MM.1S (cell line): ENCODE results near the gene ZNF526.

Experiments used
- DNase-seq: peaks from one replicate; pipeline ENCODE4 v3.0.0-alpha.2; 2015
- H2AFZ ChIP-seq: fragments of 300-600 bp; sonication (generic); 2 replicates; pipeline ENCODE4 v1.6.0; 2016; ENCODE audit warnings: antibody characterized with exemption, low read length
- H3F3A ChIP-seq: fragments of 300-600 bp; sonication (generic); 2 replicates; pipeline ENCODE4 v1.6.1; 2016; ENCODE audit warnings: mild to moderate bottlenecking, antibody characterized with exemption, low read length, moderate library complexity, mixed read lengths; ENCODE audit not compliant: insufficient read depth
- H3K27ac ChIP-seq: fragments of 300-600 bp; sonication (generic); 2 replicates; pipeline ENCODE4 v1.5.1; 2016; ENCODE audit warnings: mild to moderate bottlenecking, low read length
- H3K27me3 ChIP-seq: fragments of 300-600 bp; sonication (generic); replicated peaks from 2 replicates; pipeline ENCODE4 v1.6.0; 2016; ENCODE audit warnings: low read length; ENCODE audit not compliant: insufficient read depth
- H3K36me3 ChIP-seq: fragments of 300-600 bp; sonication (generic); replicated peaks from 2 replicates; pipeline ENCODE4 v1.6.1; 2016; ENCODE audit warnings: mild to moderate bottlenecking, low read length, mixed read lengths; ENCODE audit not compliant: insufficient read depth
- H3K4me1 ChIP-seq: fragments of 300-600 bp; sonication (generic); 2 replicates; pipeline ENCODE4 v1.6.1; 2016; ENCODE audit warnings: low read length, mixed read lengths
- H3K4me2 ChIP-seq: fragments of 300-600 bp; sonication (generic); 2 replicates; pipeline ENCODE4 v1.6.0; 2016; ENCODE audit warnings: low read depth, low read length
- H3K4me3 ChIP-seq: fragments of 300-600 bp; sonication (generic); 2 replicates; pipeline ENCODE4 v1.5.1; 2016; ENCODE audit warnings: low read length, mixed read lengths
- H3K79me2 ChIP-seq: fragments of 300-600 bp; sonication (generic); 2 replicates; pipeline ENCODE4 v1.6.1; 2016; ENCODE audit warnings: mixed run types, low read length, mixed read lengths
- H3K9ac ChIP-seq: fragments of 300-600 bp; sonication (generic); 2 replicates; pipeline ENCODE4 v1.6.1; 2016; ENCODE audit warnings: low read length, mixed read lengths
- H3K9me2 ChIP-seq: fragments of 300-600 bp; sonication (generic); replicated peaks from 2 replicates; pipeline ENCODE4 v1.6.1; 2016; ENCODE audit warnings: mild to moderate bottlenecking, low read length, mixed read lengths; ENCODE audit not compliant: insufficient read depth
- H3K9me3 ChIP-seq: fragments of 300-600 bp; sonication (generic); replicated peaks from 2 replicates; pipeline ENCODE4 v1.6.1; 2016; ENCODE audit warnings: mild to moderate bottlenecking, low read length, mixed read lengths; ENCODE audit not compliant: insufficient read depth
- H4K20me1 ChIP-seq: fragments of 300-600 bp; sonication (generic); 2 replicates; pipeline ENCODE4 v1.6.1; 2016; ENCODE audit warnings: mild to moderate bottlenecking, low read length, moderate library complexity, mixed read lengths; ENCODE audit not compliant: insufficient read depth
- EZH2 ChIP-seq: fragments of 300-600 bp; sonication (generic); optimal IDR thresholded peaks from 2 replicates; pipeline ENCODE3; 2017; ENCODE audit warnings: low read depth, mild to moderate bottlenecking, antibody characterized with exemption, low read length, mixed read lengths
- EZH2phosphoT487 ChIP-seq: fragments of 300-600 bp; sonication (generic); IDR thresholded peaks from 2 replicates; pipeline ENCODE4 v1.6.1; 2018; ENCODE audit warnings: antibody characterized with exemption, low read length
- TF ChIP-seq, protein P1 (sequence below): fragments of 300-600 bp; sonication (generic); IDR thresholded peaks from 2 replicates; pipeline ENCODE4 v1.5.1; 2016; ENCODE audit warnings: antibody characterized with exemption, low read length, mixed read lengths

Gene ZNF526

GRCh38 chr19:42212886-42213285 lies 7.2 kb upstream of the ZNF526 start:
- Histone ChIP-seq H3K36me3 (peaks cover 18% of the 10 kb centered on the region; the same call in 1 of the 2 replicates), H4K20me1 (peaks cover 22% of the 10 kb centered on the region), H3K4me2 (no peak overlapping the region), H3K27ac (no peak overlapping the region), H3K4me1 (peaks cover 18% of the 10 kb centered on the region), H3K4me3 (no peak overlapping the region), H3K79me2 (peaks cover 95% of the 10 kb centered on the region), H3K9me2 (no peaks in the 10 kb centered on the region), H3K9me3 (no peaks in the 10 kb centered on the region), H3K27me3 (no peaks in the 10 kb centered on the region), H2AFZ (no peak overlapping the region), H3K9ac (no peak overlapping the region), H3F3A (no peaks in the 10 kb centered on the region)
- TF ChIP-seq, protein P1, sequence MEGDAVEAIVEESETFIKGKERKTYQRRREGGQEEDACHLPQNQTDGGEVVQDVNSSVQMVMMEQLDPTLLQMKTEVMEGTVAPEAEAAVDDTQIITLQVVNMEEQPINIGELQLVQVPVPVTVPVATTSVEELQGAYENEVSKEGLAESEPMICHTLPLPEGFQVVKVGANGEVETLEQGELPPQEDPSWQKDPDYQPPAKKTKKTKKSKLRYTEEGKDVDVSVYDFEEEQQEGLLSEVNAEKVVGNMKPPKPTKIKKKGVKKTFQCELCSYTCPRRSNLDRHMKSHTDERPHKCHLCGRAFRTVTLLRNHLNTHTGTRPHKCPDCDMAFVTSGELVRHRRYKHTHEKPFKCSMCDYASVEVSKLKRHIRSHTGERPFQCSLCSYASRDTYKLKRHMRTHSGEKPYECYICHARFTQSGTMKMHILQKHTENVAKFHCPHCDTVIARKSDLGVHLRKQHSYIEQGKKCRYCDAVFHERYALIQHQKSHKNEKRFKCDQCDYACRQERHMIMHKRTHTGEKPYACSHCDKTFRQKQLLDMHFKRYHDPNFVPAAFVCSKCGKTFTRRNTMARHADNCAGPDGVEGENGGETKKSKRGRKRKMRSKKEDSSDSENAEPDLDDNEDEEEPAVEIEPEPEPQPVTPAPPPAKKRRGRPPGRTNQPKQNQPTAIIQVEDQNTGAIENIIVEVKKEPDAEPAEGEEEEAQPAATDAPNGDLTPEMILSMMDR, result no peak
- TF ChIP-seq EZH2 (no peak), EZH2phosphoT487 (no peak)
- DNase-seq, result no peak

- no peaks in the 10 kb centered on the region for H3K27me3 ChIP-seq
- peaks cover 20% of the 10 kb centered on the region for H4K20me1 ChIP-seq
- peaks cover 81% of the 10 kb centered on the region for H3K79me2 ChIP-seq
- H3K27ac ChIP-seq, result no peak overlapping the region
- DNase-seq, result no peak
- peaks cover 24% of the 10 kb centered on the region for H3K4me1 ChIP-seq
- H3K9me2 ChIP-seq, result no peaks in the 10 kb centered on the region
- no peak overlapping the region for H3K9ac ChIP-seq
- no peaks in the 10 kb centered on the region for H3K9me3 ChIP-seq
- 0 out of 2 replicates have a peak overlapping the region, but pooled peaks have one; percentile 96 for H3K4me2 ChIP-seq
- H3K4me3 ChIP-seq, result no peak overlapping the region
- TF ChIP-seq, protein P1, result no peak
- TF ChIP-seq EZH2 (no peak), EZH2phosphoT487 (no peak)
- peaks cover 7% of the 10 kb centered on the region; the same call in 1 of the 2 replicates for H3K36me3 ChIP-seq
- peaks cover 6% of the 10 kb centered on the region for H3F3A ChIP-seq
- H2AFZ ChIP-seq, result no peak overlapping the region
Measured at GRCh38 chr19:42214810-42215485, 5.2 kb upstream of the ZNF526 start.

- Histone ChIP-seq H3K4me1 (peaks cover 24% of the 10 kb centered on the region), H3K27me3 (no peaks in the 10 kb centered on the region), H3K9me2 (no peaks in the 10 kb centered on the region), H3K36me3 (0 out of 2 replicates have a peak, but pooled peaks cover 7% of the 10 kb centered on the region), H3K9me3 (no peaks in the 10 kb centered on the region), H3K9ac (peak overlapping the region; percentile 96), H3K27ac (peak overlapping the region; percentile 79; the same call in 1 of the 2 replicates), H3K79me2 (peaks cover 81% of the 10 kb centered on the region), H4K20me1 (peaks cover 20% of the 10 kb centered on the region), H3K4me3 (peak overlapping the region; percentile 77), H3K4me2 (peak overlapping the region; percentile 96), H2AFZ (peak overlapping the region; percentile 62), H3F3A (peaks cover 6% of the 10 kb centered on the region)
- peak; percentile 51 for DNase-seq
- TF ChIP-seq, protein P1, result no peak
- TF ChIP-seq EZH2phosphoT487 (no peak), EZH2 (no peak)
Measured at GRCh38 chr19:42216653-42217519, 3.2 kb upstream of the ZNF526 start.
